ENCODE data around the gene CEP112.

Gene CEP112

DNA sequence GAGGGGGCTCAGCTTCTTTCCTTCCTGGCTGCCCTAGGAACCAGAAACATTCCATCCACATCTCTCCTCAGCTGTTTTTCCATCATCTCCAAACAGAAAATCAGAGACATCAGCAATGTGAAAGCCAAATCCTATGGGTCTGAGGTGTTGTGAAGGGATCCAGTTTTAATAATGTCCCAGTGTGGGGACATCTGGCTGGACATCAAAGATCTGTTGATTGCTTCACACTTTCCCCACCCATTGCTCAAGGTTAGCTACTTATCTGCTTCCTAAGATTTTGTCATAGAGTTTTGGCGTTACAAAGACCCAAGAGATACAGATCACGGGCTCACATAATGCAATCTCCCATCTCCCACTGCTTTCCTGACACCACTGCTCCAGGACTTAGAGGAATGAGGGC is 582.6 kb downstream of the CEP112 start:
- no peak for DNase-seq (ENCODE audit: low read depth, low spot score)
- TF ChIP-seq, protein P1, sequence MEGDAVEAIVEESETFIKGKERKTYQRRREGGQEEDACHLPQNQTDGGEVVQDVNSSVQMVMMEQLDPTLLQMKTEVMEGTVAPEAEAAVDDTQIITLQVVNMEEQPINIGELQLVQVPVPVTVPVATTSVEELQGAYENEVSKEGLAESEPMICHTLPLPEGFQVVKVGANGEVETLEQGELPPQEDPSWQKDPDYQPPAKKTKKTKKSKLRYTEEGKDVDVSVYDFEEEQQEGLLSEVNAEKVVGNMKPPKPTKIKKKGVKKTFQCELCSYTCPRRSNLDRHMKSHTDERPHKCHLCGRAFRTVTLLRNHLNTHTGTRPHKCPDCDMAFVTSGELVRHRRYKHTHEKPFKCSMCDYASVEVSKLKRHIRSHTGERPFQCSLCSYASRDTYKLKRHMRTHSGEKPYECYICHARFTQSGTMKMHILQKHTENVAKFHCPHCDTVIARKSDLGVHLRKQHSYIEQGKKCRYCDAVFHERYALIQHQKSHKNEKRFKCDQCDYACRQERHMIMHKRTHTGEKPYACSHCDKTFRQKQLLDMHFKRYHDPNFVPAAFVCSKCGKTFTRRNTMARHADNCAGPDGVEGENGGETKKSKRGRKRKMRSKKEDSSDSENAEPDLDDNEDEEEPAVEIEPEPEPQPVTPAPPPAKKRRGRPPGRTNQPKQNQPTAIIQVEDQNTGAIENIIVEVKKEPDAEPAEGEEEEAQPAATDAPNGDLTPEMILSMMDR (IDR thresholded peaks at IDR 0.05; ENCODE audit: low read depth, low read length), result no peak
- in situ Hi-C loops (cut with HindIII; ENCODE audit: low sequenced_read_pairs), result no loop called here
- H3K4me3 ChIP-seq (ENCODE audit: low read depth, low read length), result no peak overlapping the region

DNA sequence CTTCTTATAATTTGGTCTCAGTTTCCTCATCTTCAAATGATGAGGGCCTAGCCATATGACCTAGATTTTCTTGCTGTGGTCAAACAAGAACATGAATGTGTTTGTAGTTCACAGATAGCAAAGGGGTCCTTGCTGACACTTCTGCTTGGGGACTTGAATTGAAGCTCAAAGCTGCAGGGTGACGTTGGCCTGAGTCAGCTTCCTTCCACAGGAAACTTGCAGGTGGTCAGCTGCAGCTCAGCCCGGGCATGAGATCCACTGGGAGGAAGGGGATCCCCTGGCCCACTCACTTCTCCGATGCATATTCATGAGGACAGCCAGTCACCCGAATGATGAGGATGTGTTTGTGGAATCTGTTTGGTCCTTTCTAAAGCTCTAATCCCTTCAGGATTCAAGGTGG is 587.9 kb downstream of the CEP112 start:
- DNase-seq (ENCODE audit: low read depth, low spot score), result peak; percentile 38
- in situ Hi-C loops (cut with HindIII; ENCODE audit: low sequenced_read_pairs), result no loop called here
- TF ChIP-seq, protein P1 (IDR thresholded peaks at IDR 0.05; ENCODE audit: low read depth, low read length), result no peak
- no peak overlapping the region for H3K4me3 ChIP-seq (ENCODE audit: low read depth, low read length)

DNA sequence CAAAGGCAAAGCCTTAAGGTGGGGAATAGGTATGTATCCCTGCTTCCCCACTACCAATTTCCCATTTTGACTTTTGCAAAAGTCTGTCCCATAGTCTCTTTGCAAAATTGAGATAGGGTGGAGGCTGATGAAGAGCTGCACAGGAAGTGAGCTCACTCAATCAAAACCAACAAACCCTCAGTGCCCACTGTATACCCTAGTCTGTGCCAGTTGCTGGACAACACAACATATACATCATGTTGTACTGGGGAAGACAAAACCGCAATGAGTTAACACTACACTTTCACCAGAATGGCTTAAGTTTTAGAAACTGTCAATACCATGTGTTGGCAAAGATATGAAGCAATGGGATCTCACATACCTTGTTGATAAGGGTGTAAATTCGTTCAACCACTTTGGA is 590.1 kb downstream of the CEP112 start:
- H3K4me3 ChIP-seq (ENCODE audit: low read depth, low read length), result no peak overlapping the region
- DNase-seq (ENCODE audit: low read depth, low spot score), result no peak
- TF ChIP-seq, protein P1 (IDR thresholded peaks at IDR 0.05; ENCODE audit: low read depth, low read length), result no peak
- in situ Hi-C loops (cut with HindIII; ENCODE audit: low sequenced_read_pairs), result no loop called here

DNA sequence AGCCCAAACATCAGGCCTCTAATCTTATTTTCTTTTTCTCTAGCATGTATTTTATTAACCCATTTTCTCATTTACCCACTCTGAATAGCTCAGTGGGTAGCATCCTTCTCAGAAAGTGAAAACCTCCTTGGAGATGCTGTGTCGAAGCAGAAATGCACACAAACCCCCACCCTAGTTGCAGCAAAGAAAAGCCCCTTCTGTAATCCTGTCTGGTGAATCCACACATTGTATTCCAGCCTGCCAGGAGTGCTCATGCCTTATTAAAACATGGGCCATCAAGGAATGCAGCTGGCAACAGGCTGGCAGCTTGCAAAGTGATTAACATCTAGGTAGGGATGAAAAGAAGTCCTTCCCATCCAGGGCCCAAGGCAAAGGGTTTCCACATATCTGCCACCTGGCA is 590.8 kb downstream of the CEP112 start:
- DNase-seq (ENCODE audit: low read depth, low spot score), result no peak
- in situ Hi-C loops (cut with HindIII; ENCODE audit: low sequenced_read_pairs), result no loop called here
- no peak overlapping the region for H3K4me3 ChIP-seq (ENCODE audit: low read depth, low read length)
- TF ChIP-seq, protein P1 (IDR thresholded peaks at IDR 0.05; ENCODE audit: low read depth, low read length), result no peak

DNA sequence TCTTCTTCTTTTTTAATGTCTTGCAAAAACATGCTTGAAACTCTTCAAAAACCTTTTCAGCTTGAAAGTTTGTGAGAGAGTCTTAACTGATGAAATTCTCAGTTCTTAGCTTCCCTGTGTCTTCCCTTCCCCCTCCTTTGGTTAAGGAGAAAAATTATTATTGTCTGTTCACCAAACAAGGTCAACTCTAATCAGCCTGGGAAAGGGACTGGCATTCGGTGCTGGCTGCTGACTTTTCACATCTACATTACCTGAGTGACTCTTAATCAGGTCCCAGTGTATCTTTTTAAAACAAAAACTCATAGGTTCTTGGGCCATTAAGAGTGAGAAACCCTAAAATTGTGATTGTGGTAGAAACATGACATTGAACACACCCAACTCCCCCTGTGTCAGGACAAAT is 591.4 kb downstream of the CEP112 start:
- TF ChIP-seq, protein P1 (IDR thresholded peaks at IDR 0.05; ENCODE audit: low read depth, low read length), result no peak
- no peak overlapping the region for H3K4me3 ChIP-seq (ENCODE audit: low read depth, low read length)
- DNase-seq (ENCODE audit: low read depth, low spot score), result no peak
- in situ Hi-C loops (cut with HindIII; ENCODE audit: low sequenced_read_pairs), result no loop called here

DNA sequence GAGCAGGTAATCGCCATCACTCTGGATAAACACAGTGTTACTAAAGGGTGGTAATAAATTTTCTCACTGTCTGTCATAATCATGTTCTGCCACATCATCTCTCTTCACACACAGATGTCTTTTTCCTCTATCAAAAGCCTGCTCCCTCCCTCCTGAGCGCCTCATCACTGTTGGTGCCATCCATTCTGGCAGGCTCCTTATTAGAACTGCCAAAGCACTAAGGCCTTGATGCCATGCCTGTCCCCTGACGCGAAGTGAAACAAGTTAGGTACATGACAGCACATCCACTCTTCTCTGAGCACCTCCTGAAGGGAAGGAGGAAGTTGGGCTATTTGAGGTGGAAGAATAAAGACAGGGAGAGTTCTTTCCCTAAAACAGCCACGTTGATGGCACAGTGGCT is 592.3 kb downstream of the CEP112 start:
- no peak for DNase-seq (ENCODE audit: low read depth, low spot score)
- no peak overlapping the region for H3K4me3 ChIP-seq (ENCODE audit: low read depth, low read length)
- in situ Hi-C loops (cut with HindIII; ENCODE audit: low sequenced_read_pairs), result no loop called here
- TF ChIP-seq, protein P1 (IDR thresholded peaks at IDR 0.05; ENCODE audit: low read depth, low read length), result no peak

DNA sequence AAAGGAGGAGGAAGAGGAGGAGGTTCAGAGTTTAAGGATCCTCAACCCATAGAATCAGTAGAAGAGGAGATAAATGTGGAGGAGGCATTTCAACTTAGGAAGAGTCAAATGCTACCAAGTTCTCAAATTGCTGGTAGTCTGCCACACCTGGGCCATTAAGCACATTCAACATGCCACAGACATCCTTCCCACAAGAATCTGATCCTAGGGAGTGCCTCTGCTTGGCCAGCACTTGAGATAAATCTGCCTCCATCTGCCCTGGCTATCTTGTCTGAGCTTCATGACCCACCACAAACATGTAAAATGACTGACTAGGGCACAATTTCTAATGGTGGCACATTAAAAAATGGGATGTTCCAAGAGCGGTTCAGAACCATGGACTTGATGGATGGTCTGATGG is 593.2 kb downstream of the CEP112 start:
- in situ Hi-C loops (cut with HindIII; ENCODE audit: low sequenced_read_pairs), result no loop called here
- DNase-seq (ENCODE audit: low read depth, low spot score), result no peak
- H3K4me3 ChIP-seq (ENCODE audit: low read depth, low read length), result no peak overlapping the region
- TF ChIP-seq, protein P1 (IDR thresholded peaks at IDR 0.05; ENCODE audit: low read depth, low read length), result no peak
